ENCODE data around the gene DPM2.

The DPM2 gene

GRCh38 chr9:127958728-127959127, 21.1 kb upstream of the DPM2 start:
- no peak for DNase-seq (ENCODE audit: low read depth in 2 of 3, low spot score in 1 of 3)

GRCh38 chr9:127955294-127956015, 17.8 kb upstream of the DPM2 start:
- DNase-seq (ENCODE audit: low read depth in 2 of 3, low spot score in 1 of 3): peak; percentile 77 to 85 (median 79)

GRCh38 chr9:127954831-127955293, 17.2 kb upstream of the DPM2 start:
- no peak for DNase-seq (ENCODE audit: low read depth in 2 of 3, low spot score in 1 of 3)

GRCh38 chr9:127953768-127954505, 16.3 kb upstream of the DPM2 start:
- DNase-seq (ENCODE audit: low read depth in 2 of 3, low spot score in 1 of 3): no peak

DNA sequence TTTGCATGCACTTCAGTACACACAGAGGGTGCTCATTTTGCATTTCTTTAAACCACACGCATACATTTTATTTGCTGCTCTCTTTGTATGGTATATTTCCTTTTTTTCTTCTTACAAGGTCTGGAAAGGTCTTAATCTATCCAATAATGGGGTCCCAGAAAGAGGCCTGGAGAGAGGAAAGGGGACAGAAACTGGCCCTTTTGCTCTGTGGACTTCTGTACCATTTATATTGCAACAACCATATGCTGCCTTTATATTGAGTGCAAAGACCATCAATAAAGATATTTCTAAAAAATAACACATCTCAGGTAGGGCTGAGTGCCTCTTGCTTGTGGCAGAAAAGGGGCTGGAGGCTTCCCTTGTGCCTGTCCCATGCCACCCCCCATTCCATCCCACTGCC, 15.5 kb upstream of the DPM2 start:
- DNase-seq (ENCODE audit: low read depth in 2 of 3, low spot score in 1 of 3): no peak

DNA sequence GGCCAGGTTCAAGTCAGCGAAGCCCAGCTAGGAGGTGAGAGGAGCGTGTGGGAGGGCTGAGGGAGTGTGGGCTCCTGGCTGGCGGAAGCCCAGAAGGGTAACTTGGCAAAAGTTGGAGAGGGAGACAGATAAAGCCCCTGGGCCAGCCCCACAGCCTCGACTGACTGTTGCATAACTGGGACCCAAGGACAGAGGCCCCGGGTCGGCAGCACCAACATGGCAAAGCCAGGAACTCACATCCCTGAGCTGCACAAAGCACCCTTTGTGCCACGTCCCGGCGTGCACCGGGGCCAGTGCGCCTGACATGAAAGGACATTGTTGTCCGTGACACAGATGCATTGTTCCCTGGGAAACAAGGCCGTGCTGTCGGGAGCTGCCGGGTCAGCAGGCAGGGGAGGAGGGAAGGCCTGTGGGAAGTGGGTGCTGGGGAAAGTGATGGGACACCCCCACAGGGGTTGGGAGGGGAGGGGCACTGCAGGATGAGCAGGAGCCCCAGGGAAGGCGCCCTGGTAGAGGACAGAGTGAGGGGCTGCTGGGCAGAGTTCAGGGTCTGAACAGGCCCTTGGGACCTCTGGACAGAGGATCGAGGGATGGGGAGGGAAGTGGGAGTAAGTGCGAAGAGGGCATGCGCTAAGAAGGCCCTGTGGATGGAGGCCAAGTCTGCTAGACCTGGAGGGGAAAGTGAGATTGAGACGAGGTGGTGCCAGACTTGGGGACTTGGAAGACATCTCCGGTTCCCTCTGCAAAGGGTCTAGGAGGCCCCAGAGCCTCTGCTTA, 13.0 kb upstream of the DPM2 start:
- no peak for DNase-seq (ENCODE audit: low read depth in 2 of 3, low spot score in 1 of 3)

GRCh38 chr9:127949827-127950512, 12.3 kb upstream of the DPM2 start:
- DNase-seq (ENCODE audit: low read depth in 2 of 3, low spot score in 1 of 3): no peak

DNA sequence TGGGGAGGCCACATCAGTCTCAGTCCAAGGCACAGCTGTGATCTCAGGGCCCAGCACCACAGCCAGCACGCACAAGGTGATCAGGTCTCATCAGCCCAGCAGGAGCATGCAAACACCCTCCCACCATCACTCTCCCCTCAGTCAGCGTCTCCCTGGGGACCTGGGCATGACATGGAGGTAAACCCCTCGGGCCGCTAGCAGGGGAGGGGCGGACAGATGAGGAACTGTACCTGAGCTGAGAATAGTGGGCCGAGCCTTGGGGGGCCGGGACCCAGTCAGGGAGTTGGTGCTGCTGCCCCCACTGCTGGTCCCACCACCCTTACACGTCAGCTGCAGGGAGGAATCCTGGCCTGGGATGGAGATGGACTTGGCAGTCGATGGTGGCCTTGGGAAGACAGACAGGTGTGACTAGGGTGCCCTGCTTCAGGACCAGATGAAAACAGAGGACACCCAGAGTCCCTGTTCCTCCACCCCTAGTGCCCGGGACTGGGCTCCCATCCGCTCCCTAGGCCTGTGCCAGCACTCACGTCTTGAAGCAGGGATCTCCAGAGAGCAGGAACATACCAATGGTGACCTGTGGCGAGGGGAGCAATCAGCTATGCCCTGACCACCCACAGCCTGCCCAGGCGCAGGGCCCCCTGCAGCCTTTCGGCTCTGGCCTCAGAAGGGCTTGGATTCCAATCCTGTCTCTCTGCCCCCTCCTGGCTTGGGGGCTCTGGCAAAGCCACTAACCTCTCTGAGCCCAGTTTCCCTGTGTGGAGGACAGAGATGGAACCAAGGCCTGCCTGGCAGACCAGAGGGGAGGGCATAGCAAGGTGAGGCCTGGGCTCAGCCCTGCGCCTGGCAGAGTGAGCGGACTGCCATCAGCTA, 10.4 kb upstream of the DPM2 start:
- DNase-seq (ENCODE audit: low read depth in 2 of 3, low spot score in 1 of 3): no peak

GRCh38 chr9:127946728-127947127, 9.1 kb upstream of the DPM2 start:
- no peak for DNase-seq (ENCODE audit: low read depth in 2 of 3, low spot score in 1 of 3)

GRCh38 chr9:127945942-127946341, 8.3 kb upstream of the DPM2 start:
- no peak for DNase-seq (ENCODE audit: low read depth in 2 of 3, low spot score in 1 of 3)

GRCh38 chr9:127945338-127945737, 7.7 kb upstream of the DPM2 start:
- no peak for DNase-seq (ENCODE audit: low read depth in 2 of 3, low spot score in 1 of 3)

DNA sequence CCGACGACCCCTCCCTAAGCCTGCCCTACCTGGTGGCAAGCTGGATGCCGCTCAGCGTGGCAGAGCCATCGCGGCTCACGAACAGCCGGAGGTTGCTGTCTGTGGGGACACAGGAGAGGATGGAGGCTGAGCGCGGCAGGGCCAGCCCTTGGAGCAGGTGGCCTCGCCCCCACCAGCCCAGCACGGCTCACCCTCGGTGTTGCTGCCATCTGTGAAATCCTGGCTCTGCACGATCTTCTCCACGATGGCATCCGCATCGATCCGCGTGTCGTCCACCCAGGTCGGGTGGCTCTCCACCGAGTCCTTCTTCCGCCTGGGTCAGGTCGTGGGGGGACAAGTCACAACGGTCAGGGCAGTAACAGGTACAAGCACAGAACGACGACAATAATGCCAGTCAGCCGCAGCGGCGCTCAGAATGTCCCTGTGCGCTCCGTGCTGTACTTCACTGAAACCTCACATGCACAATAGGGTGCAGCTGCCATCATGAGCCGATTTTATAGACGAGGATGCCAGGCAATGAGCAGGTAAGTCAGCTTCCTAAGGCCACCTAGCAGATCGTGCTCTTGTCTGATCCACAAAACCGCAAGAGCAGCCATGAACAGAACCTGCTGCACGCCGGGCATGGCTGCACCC, 7.0 kb upstream of the DPM2 start:
- DNase-seq (ENCODE audit: low read depth in 2 of 3, low spot score in 1 of 3): no peak

DNA sequence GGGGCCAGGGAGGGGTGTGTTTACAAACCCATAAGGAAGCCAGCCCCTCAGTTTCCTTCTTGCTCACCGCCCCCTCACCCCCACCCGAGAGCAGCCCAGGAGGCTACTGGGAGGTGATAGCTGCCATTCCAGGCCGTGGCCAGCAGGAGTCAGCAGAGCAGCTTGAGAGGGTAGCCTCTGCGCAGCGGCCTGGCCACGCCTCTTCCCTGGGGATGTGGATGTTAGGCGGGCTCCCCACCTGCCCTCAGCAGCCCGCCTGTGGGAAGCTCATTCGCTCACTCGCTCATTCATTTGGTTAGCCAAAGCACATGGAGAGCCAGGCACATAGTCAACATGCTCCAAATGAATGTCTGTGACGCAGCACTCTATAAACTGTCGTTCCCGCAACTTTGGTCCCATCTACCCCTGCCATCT, 6.1 kb upstream of the DPM2 start:
- DNase-seq (ENCODE audit: low read depth in 2 of 3, low spot score in 1 of 3): peak; percentile 65 to 81 (median 78)

DNA sequence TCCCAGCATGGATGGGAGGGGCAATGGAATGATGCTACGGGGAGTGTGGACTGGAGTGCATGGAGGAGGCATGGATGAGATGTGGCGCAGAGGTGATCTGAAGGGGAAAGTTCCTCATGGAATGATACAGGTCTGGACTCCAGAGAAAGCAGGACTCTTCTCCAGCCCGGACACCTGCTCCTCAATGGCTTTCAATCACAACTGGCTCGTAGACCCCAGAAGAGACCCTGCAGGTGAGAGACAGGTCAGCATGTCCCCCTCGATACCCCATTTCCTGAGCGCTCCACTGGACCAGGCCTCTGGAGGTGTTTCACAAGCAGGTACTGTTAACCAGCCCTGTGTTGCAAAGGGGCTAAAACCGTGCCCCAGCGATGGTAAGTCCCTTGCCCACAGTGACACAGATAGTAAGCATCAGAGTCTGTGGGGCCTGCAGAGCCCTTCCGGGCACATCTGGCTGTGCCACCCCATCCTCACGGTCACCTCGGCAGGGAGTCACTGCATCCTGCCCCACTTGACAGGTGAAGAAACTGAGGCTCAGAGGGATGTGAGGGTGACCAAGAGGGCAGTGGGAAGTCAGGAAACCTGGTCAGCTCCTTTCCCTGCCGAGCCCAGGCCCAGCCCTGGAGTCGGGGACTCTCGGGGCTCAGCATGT, 5.5 kb upstream of the DPM2 start:
- no peak for DNase-seq (ENCODE audit: low read depth in 2 of 3, low spot score in 1 of 3)

- no peak for DNase-seq (ENCODE audit: low read depth in 2 of 3, low spot score in 1 of 3)
These were observed 4.8 kb upstream of the DPM2 start for GRCh38 chr9:127942216-127943010.

DNA sequence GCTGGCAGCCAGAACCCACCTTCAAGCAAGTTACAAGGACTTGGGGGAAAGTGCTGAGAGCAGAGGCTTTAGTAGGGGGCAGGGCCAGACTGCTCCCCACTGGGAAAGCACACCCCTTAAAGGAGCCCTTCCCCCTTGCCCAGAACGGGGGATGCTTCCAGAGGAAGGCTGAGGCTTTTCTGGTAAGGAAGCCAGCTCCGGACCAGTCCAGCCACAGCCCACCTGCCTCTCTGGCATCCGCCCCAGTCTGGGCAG, 4.2 kb upstream of the DPM2 start:
- DNase-seq (ENCODE audit: low read depth in 2 of 3, low spot score in 1 of 3): no peak

DNA sequence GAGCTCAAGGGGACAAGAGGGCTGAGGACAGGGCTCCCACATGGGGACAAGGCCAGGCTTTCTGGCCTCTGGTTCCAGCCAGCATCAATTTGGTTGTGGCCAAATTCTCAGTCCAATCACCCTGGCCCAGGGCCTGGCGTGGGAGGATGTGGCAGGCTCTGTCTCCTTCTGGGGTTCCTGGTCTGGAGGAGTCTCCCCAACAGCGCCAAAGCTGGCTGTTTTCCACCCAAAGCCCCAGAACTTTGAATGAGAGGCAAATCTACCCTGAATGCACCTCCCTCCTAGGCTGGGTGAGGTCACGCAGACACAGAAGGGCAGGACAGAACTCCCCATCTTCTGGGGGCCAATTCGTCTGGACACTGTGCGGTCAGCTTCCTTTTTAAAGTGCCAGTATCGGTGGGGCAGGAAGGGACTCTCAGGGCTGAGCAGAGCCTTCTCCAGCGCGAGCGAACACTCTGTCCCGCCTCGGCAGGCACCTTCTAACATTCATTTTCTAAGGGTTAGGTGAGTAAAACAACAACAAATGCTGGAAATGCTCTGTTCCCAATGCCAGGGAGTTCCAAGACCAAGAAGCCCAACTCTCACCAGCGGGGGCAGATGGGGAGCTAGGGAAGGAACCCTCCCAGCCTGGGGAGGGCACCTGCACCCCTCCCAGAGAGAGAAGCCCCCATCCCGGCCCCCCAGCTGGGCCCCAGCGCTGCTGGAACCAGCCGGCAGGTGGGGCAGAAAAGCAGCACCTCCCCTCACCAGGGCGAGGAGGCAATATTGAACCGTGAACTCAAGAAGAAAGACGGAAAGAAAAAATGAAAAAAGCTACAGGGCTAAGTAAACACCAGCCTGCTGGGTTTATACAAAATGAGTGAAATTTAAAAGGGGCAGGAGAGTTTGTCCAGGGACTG, 3.7 kb upstream of the DPM2 start:
- no peak for DNase-seq (ENCODE audit: low read depth in 2 of 3, low spot score in 1 of 3)

DNA sequence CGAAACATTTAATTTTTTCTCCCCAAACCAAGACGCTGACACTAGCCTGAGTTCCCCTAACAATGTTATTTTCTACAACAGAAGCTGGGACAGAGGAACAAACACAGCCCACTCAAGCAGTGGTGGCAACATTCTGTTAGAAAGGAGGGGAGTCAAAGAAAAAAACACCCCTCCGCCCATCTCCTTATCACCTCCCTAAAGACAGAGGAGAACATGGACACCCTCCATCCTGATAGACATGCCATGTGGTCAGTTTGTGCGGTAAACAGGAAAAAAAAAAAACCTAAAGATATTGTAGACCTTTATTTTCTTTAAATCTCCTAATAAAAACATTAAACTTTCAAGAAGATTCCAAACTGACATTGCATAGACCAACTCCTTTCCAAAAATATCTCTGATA, 2.9 kb upstream of the DPM2 start:
- DNase-seq (ENCODE audit: low read depth in 2 of 3, low spot score in 1 of 3): no peak

Measured in stimulated activated CD4-positive, alpha-beta T cell treated with anti-CD3 and anti-CD28 coated beads, Interleukin-12 subunit alpha, Interleukin-12 subunit beta, amount 100 ng/mL, for 48 hours (primary cell).